GM12892 (cell line): ENCODE measurements around the gene TP53AIP1.
A peak's percentile ranks its signal among the peaks of the same experiment; 100 is the strongest.

Source experiments
- DNase-seq: peaks from one replicate; pipeline ENCODE4 v3.0.0; 2011; ENCODE audit not compliant: insufficient read length
- FAIRE-seq: peaks from 2 replicates; lab custom pipeline; 2011; peaks lifted over from hg19 to GRCh38; lab: Jason Lieb, UNC
- POLR2A ChIP-seq: IDR thresholded peaks from 2 replicates; pipeline ENCODE4 v1.6.1; 2011; ENCODE audit warnings: low read depth, low read length, control low read depth
- POLR2AphosphoS5 ChIP-seq: IDR thresholded peaks from 2 replicates; pipeline ENCODE4 v1.6.1; 2011; ENCODE audit warnings: low read depth, low read length, control low read depth
- TAF1 ChIP-seq: IDR thresholded peaks from 2 replicates; pipeline ENCODE4 v1.6.1; 2011; ENCODE audit warnings: low read depth, mild to moderate bottlenecking, control low read depth, low read length, borderline replicate concordance

The TP53AIP1 gene

GRCh38 chr11:128907585-128907984 lies 35.1 kb downstream of the TP53AIP1 start:
- FAIRE-seq: no peak
- no peak for DNase-seq
- no peak for TF ChIP-seq POLR2A
- TF ChIP-seq TAF1: no peak
- TF ChIP-seq POLR2AphosphoS5: no peak

DNA sequence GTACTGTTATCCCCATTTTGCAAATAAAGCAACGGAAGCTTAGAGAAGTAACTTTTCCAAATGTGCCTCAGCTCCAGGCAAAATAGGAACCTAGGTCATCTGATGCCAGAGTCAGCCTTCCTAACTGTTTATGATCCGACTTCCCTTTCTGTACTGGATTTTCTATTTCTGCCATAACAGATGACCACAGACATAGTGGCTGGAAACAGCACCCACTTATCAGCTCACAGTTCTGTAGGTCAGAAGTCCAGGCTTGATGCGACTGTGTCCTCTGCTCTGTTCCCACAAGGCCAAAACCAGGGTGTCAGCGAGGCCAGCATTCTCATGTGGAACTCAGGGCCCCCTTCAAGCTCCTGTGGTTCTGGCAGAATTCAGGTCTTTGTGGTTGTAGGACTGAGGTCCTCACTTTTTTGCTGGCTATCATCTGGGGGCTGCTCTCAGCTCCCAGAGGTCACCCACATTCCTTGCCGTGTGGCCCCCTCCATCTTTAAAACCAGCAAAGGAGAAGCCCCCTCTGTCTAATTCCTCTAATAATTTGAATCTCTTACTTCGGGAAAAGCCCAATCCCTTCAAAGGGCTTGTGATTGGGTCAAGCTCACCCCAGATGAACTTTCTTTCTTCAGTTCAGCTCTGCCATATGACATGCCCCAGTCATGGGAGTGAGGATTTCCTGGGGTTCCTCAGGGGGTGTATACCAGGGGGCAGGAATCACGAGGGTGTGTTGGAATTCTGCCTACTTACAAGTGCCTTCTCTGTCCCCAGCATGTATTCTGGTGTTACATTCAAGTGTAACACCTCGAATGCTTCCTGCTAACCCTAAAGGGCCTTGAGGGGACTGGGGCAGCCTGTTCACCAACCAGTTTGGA lies 36.3 kb downstream of the TP53AIP1 start:
- no peak for FAIRE-seq
- TF ChIP-seq POLR2AphosphoS5: no peak
- no peak for TF ChIP-seq TAF1
- TF ChIP-seq POLR2A: no peak
- no peak for DNase-seq

- TF ChIP-seq TAF1 (no peak), POLR2A (no peak), POLR2AphosphoS5 (no peak)
- FAIRE-seq (peak; percentile 72), DNase-seq (peak; percentile 46)
Observed at GRCh38 chr11:128905345-128906184, 37.1 kb downstream of the TP53AIP1 start.

- TF ChIP-seq TAF1 (no peak), POLR2A (no peak), POLR2AphosphoS5 (no peak)
- DNase-seq: peak; percentile 41
- no peak for FAIRE-seq
Observed at GRCh38 chr11:128904656-128905344, 37.9 kb downstream of the TP53AIP1 start.

DNA sequence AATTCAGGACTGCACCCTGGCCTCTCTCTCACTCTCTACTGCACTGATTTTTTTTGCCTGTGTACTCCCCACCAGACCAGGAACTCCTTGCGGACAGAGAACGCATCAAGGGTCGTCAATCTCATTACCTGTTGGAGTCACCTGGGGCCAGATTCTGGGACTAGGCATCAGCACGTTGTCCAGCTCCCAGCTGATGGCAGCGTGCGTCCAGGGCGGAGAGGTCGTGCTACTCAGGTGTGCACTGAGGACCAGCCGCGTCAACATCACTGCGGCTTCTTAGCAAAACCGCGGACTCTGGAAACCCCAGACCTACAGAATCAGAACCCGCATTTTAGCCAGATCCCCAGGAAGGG lies 38.4 kb downstream of the TP53AIP1 start:
- no peak for DNase-seq
- no peak for TF ChIP-seq TAF1
- no peak for TF ChIP-seq POLR2A
- no peak for TF ChIP-seq POLR2AphosphoS5
- FAIRE-seq: no peak

DNA sequence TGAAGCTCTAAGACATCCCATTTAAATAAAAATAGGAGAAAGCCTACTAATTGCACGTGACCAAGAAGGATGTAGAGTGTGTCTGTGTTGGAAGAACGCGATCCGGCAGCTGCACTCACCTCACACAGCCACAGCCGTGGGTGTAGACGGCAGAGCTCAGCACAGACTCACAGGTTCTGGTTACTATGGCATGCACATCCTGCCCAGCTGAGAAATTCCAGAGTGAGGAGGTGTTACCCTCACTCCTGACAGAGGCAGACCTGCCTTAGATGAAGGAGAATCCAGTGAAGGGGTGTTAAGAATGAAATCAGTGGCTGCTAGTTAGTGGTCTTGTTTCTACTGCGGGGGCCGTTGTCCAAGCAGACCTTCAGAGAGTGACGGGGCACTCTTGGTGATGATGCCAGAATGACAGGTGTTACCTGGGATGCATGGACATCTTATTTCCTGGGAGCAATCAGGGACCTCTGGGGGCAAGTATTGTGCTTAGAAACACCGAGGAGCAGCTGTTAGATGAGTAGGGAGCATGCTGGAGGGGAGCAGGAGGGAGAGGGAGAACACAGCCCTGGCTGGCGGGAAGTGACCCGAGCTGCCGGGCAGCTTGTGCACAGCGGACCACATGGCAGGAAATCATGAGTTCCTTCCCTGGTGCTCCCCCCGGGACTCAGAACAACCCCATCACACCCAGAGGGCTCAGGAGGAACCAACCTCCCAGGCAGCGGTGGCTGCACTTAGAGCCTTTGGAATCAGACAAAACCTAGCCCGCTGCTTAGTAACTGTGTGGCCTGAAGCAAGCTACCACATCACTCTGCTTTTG lies 39.2 kb downstream of the TP53AIP1 start:
- DNase-seq (no peak), FAIRE-seq (no peak)
- no peak for TF ChIP-seq POLR2A
- no peak for TF ChIP-seq POLR2AphosphoS5
- no peak for TF ChIP-seq TAF1

DNA sequence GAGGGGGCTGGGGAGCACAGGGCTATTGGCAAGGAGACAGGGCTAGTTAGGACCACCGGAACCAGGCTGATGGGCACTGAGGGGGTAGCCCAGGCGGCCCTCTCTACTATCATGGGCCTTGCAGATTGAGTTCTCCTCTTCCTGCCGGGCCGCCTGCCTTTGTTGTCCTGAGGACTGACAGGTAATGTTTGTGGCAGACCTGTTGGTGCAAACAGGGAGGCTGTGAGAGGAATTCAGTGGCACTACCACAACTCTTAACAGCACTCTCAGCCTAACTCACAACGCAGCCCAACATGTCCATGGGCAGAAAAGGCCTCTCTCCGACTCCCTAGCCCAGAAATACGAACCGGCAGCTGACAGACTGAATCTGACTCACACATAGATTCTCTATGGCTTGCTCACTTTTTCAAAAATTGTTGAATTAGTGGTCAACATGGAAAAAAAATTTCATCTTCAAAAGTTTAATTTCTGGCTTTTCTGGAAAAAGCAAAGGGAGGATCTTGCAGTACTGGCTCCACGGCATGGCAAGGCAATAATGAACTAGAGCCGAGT lies 40.1 kb downstream of the TP53AIP1 start:
- no peak for DNase-seq
- TF ChIP-seq POLR2A (no peak), TAF1 (no peak), POLR2AphosphoS5 (no peak)

GRCh38 chr11:128901653-128902514 lies 40.8 kb downstream of the TP53AIP1 start:
- DNase-seq: no peak
- no peak for FAIRE-seq
- TF ChIP-seq TAF1: no peak
- TF ChIP-seq POLR2A: no peak

More for the DNA sequence above, 40.1 kb downstream of the TP53AIP1 start:
- no peak for FAIRE-seq

DNA sequence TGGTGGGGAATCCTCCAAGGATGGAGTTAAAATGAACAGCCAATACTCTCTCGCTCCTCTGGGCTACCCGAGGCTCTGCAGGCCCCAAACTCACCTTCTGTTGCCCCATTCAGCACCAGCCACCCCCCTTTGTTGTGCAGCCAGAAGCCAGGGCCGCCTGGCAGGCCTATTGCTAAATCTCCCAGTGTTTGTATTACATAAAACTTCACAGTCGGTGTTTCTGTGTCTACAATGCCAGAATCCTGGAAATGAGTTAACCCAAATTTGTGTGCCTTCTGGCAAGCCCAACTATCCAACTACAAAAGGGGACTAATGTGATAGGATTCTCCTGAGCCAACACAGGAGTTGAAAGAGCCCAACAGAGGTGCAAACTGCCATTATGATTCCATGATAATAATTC lies 42.2 kb downstream of the TP53AIP1 start:
- TF ChIP-seq POLR2A (no peak), POLR2AphosphoS5 (no peak), TAF1 (no peak)
- FAIRE-seq: no peak
- no peak for DNase-seq

DNA sequence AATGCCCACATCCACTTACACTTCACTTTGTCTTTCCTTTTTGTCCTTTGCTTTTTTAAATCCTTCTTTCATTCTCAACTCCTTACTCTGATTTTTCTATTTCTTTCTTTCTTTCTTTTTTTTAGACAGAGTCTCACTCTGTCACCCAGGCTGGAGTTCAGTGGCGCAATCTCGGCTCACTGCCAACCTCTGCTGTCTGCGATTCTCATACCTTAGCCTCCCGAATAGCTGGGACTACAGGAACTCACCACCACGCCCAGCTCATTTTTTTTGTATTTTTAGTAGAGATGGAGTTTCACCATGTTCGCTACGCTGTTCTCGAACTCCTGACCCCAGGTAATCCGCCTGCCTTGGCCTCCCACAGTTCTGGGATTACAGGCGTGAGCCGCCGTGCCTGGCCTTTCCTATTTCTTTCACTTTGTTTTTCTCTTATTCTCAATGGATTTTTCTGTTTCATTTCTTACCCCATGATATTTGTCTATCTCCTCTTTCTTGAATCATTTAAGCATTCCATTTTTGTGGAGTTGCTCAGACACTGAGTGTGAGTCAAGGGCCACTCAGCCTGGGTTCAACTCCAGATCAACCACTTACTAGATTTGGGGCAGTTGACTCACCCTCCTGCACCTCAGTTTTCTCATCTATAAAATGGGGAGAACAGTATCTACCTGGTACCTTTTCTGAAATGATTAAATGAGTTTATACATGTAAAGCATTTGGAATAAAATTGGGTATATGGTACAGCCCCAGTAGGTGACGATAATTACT lies 43.9 kb downstream of the TP53AIP1 start:
- TF ChIP-seq POLR2AphosphoS5 (no peak), TAF1 (no peak), POLR2A (no peak)
- no peak for FAIRE-seq
- no peak for DNase-seq
